ENCODE measurements around the gene NOB1.

NOB1 gene

DNA sequence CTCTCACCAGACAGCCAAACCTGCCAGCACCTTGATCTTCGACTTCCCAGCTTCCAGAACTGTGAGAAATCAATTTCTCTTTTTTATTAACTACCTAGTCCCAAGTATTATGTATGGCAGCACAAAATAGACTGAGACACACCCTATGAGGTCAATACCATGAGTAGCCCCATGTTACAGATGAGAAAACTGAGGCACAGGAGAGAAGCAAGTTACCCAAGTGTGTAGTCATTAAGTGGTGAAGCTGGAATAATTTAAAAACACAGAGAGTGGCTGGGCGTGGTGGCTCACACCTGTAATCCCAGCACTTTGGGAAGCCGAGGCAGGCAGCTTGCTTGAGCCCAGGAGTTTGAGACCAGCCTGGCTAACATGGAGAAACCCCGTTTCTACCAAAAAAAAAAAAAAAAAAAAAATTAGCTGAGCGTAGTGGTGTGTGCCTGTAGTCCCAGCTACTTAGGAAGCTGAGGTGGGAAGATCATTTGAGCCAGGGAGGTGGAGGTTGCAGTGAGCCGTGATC lies 33.2 kb downstream of the NOB1 start:
- no peak for DNase-seq (ENCODE audit: low read depth in 3 of 3)

DNA sequence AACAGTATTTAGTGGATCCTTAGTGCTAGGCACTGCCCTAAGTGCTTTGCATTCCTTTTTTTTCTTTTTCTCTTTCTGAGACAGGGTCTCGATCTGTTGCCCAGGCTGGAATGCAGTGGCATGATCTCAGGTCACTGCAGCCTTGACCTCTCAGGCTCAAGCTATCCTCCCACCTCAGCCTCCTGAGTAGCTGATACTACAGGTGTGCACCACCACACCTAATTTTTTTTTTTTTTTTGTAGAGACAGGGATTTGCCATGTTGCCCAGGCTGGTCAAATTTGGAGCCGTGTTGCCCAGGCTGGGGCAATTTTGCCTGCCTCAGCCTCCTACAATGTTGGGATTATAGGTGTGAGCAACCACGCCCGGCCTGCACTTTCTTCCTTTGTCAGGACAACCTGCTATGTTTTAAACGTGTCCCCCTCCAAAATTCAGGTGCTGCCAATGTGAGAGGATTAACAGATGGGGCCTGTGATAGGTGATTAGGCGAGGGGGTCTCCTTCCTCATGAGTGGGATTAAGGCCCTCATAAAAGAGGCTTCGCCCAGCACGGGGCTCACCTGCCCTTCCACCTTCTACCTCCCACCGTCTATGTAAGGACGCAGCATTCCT lies 33.8 kb downstream of the NOB1 start:
- DNase-seq (ENCODE audit: low read depth in 3 of 3) = no peak

DNA sequence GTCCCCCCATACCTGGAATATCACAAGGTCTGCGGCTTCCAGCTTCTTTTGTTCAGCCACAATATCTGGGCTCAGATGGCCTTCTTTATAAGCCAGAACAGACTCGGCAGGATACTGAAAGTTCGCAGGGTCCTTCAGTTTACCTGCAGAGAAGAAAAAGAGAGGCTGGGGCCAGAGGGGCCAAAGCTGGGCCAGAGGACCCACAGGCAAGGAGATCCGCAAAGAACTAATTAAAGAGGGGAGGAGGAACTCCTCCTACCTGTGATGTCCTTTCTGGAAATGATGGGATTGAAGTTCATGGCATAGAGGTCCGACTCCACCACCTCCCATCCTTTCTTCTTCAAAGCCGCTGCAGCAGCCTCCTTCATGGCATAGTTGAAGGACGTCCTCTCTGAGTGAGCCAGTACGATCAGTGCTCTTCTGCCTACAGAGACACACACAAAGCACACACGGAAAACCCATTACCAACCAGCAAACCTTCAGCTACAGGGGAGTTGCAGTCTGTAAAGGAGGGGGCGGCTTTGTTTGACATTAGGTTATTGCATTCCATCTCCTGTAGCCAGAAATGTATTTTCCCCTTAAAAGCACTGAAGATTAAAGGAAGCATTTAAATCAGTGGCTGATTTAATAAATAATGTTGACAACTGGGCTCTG lies 36.5 kb downstream of the NOB1 start:
- no peak for DNase-seq (ENCODE audit: low read depth in 3 of 3)

DNA sequence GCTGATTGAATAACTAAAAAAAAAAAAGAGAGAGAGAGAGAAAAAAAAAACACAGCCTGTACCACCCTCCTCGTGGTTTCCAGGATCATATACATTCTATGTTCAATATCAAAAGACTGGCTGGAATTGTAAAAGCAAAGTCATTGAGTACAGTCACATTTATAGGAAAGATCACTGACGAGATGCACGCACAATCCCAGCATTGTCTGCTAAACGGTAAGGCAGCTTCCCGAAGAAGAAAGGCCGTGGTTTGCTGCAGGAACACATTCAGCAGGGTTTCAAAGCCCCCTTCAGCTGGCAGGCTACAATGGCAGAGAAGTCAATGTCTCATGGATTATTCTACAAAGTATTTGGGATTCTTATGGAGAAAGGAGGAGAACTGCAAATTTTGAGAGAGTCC lies 37.7 kb downstream of the NOB1 start:
- DNase-seq (ENCODE audit: low read depth in 3 of 3) = no peak

GRCh38 chr16:69712914-69713581 lies 41.7 kb downstream of the NOB1 start:
- DNase-seq (ENCODE audit: low read depth in 3 of 3) = no peak

GRCh38 chr16:69712277-69712676 lies 42.4 kb downstream of the NOB1 start:
- DNase-seq (ENCODE audit: low read depth in 3 of 3) = no peak

DNA sequence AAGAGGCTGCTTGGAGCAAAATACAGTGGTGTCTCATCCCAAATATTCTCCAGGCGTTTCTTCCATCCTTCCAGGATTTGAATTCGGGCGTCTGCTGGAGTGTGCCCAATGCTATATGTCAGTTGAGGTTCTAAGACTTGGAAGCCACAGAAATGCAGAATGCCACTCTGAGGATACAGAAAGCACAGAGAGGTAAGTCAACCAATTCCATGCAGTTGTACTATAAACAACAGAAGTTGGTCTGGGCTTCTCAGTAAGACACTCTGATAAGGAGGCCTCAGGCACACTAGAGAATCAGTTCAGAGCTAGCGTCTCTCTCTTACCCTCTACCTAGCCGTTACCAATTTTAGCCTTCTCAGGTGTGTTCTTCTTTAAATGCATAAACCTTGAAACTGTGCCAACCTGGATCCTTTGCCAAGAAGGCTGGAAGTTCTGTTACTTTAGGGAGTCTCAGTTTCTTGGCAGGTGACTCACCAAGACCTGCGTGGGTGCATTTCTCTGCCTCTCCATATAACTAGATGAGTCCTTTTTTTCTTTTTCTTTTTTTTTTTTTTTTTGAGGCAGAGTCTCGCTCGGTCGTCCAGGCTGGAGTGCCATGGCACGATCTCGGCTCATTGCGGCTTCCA lies 43.5 kb downstream of the NOB1 start:
- no peak for DNase-seq (ENCODE audit: low read depth in 3 of 3)

DNA sequence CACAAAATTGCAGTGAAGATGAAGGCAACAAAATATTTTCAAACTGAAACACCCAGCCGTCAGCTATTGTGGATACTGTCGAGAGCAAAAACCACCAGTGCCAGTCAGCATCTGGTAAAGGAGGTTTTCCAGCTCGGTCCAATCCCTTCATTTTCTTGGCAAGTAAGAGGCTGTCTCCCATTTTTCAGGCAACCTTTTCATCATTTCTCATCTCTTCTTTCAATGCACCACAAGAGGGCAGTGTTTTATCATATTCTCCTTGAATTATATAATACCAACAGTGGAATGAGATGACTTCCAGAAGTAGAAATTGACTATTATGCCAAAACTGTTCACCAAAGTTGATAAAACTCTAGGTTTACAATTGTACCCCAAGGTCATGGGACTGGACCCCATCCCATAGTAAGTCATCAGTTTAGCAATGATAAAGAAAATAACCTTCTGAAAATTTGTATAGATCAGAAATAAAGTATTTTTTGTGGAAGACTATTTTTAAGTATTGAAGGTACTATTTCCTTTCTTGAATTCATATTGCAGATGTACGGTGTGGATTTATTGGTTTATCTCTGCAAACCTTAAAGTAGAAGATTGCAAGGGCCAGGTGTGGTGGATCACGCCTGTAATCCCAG lies 45.2 kb downstream of the NOB1 start:
- DNase-seq (ENCODE audit: low read depth in 3 of 3) = no peak

- no peak for DNase-seq (ENCODE audit: low read depth in 3 of 3)
These were observed 46.6 kb downstream of the NOB1 start for GRCh38 chr16:69707920-69708683.

DNA sequence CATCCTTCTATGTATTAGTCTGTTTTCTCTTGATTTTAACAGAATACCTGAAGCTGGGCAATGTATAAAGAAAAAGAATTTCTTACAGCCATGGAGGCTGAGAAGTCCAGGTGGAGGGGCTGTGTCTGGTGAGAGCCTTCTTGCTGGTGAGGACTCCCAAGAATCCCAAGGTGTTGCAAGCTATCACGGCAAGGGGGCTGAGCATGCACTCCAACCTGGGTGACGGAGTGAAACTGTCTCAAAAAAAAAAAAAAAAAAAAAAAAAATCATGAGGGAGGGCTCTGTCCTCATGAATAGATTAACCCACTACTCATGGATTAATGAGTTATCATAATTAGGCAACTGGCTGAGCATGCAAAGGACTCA lies 47.8 kb downstream of the NOB1 start:
- DNase-seq (ENCODE audit: low read depth in 3 of 3) = no peak

GRCh38 chr16:69706256-69706974 lies 48.3 kb downstream of the NOB1 start:
- no peak for DNase-seq (ENCODE audit: low read depth in 3 of 3)

DNA sequence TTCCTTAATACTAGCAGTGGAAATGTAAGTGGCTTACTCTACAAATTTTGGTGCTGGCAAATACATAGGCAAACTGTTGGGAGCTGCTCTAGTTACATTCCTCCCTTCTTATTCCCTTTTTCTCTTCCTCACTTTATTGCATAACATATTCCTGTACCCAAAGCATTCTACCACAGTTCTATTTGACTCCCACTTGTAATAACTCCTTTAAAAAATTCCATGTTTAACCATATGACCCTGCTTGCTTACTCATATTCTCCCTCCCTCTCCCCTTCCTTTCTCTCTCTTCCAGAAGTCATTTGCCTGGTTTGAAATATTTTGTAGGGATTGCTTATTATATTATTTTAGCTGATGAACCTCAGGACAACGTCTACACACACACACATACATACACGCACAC lies 51.1 kb downstream of the NOB1 start:
- DNase-seq (ENCODE audit: low read depth in 3 of 3) = no peak

- DNase-seq (ENCODE audit: low read depth in 3 of 3) = no peak
These were observed 52.9 kb downstream of the NOB1 start for GRCh38 chr16:69701866-69702265.

- no peak for DNase-seq (ENCODE audit: low read depth in 3 of 3)
These were observed 53.3 kb downstream of the NOB1 start for GRCh38 chr16:69701452-69701851.

DNA sequence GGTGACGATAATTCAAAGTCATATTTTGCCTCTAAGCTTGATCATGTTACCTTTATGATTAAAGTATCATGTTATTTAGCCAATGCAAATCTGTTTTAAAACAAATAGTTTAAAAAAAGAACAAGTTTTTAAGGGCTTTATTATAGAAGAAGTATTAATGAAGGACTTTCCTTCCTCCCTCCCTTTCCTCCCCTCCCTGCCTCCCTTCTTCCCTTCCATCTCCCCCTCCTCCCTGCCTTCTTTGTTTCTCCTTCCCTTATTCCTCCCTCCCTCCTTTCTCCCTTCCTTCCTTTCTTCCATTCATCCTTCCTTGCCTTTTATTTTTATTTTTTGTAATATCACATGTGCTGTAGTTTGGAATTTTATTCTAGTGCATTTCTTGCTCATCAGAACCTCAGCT lies 54.8 kb downstream of the NOB1 start:
- no peak for DNase-seq (ENCODE audit: low read depth in 3 of 3)

DNA sequence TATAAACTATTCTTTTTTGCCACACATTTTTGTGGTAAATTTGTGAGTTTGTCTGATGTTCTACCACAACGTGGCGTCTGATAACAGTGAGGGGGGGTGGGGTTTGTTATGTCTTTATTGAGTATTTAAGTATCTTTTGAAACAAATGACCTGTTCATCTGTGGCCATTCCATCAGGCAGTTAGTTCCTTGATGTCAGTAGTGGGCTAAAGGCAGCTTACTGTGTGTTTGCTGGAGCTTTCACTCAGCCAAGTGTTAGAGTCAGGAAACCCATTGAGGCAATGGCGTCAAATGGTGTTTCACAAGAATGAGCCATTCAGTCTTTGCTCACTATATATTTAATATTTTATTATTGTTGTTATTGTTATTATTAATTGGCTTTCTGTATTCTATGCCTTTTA lies 56.3 kb downstream of the NOB1 start:
- no peak for DNase-seq (ENCODE audit: low read depth in 3 of 3)

GRCh38 chr16:69693916-69694315 lies 60.8 kb downstream of the NOB1 start:
- DNase-seq (ENCODE audit: low read depth in 3 of 3) = no peak

GRCh38 chr16:69691980-69692911 lies 62.5 kb downstream of the NOB1 start:
- DNase-seq (ENCODE audit: low read depth in 3 of 3) = no peak
